BLaER1 treated with 17β-estradiol and CSF1 and Interleukin-3, amounts not matched to agents 10 nM and 100 nM (cell line): Measurements from ENCODE around the gene DGKH.

Experiments used
- H3K27ac ChIP-seq, 11 experiments: shearing (Covaris generic); formaldehyde crosslinking; 2 replicates each; pipeline ENCODE4 v1.8.1; 2022
- H3K27me3 ChIP-seq, 11 experiments: shearing (Covaris generic); formaldehyde crosslinking; 2 replicates each; pipeline ENCODE4 v1.8.1; 2022
- H3K36me3 ChIP-seq, 11 experiments: shearing (Covaris generic); formaldehyde crosslinking; 2 replicates each; pipeline ENCODE4 v1.8.1; 2022
- H3K4me1 ChIP-seq, 10 experiments: shearing (Covaris generic); formaldehyde crosslinking; 2 replicates each; pipeline ENCODE4 v1.8.1; 2022
- H3K4me2 ChIP-seq, 11 experiments: shearing (Covaris generic); formaldehyde crosslinking; 2 replicates each; pipeline ENCODE4 v1.8.1; 2022
- H3K4me3 ChIP-seq, 10 experiments: shearing (Covaris generic); formaldehyde crosslinking; 2 replicates each; pipeline ENCODE4 v1.8.1; 2022
- H3K9ac ChIP-seq, 11 experiments: shearing (Covaris generic); formaldehyde crosslinking; 2 replicates each; pipeline ENCODE4 v1.8.1; 2022
- H3K9me3 ChIP-seq, 11 experiments: shearing (Covaris generic); formaldehyde crosslinking; replicated peaks in 1 of 11; 2 replicates each; pipeline ENCODE4 v1.8.1; 2022
- H4K20me1 ChIP-seq, 11 experiments: shearing (Covaris generic); formaldehyde crosslinking; 2 replicates each; pipeline ENCODE4 v1.8.1; 2022
- Cebpa-rat ChIP-seq, 11 experiments: shearing (Covaris generic); IDR thresholded peaks; 2 replicates each; pipeline ENCODE4 v1.8.1; 2022

Gene DGKH, protein sequence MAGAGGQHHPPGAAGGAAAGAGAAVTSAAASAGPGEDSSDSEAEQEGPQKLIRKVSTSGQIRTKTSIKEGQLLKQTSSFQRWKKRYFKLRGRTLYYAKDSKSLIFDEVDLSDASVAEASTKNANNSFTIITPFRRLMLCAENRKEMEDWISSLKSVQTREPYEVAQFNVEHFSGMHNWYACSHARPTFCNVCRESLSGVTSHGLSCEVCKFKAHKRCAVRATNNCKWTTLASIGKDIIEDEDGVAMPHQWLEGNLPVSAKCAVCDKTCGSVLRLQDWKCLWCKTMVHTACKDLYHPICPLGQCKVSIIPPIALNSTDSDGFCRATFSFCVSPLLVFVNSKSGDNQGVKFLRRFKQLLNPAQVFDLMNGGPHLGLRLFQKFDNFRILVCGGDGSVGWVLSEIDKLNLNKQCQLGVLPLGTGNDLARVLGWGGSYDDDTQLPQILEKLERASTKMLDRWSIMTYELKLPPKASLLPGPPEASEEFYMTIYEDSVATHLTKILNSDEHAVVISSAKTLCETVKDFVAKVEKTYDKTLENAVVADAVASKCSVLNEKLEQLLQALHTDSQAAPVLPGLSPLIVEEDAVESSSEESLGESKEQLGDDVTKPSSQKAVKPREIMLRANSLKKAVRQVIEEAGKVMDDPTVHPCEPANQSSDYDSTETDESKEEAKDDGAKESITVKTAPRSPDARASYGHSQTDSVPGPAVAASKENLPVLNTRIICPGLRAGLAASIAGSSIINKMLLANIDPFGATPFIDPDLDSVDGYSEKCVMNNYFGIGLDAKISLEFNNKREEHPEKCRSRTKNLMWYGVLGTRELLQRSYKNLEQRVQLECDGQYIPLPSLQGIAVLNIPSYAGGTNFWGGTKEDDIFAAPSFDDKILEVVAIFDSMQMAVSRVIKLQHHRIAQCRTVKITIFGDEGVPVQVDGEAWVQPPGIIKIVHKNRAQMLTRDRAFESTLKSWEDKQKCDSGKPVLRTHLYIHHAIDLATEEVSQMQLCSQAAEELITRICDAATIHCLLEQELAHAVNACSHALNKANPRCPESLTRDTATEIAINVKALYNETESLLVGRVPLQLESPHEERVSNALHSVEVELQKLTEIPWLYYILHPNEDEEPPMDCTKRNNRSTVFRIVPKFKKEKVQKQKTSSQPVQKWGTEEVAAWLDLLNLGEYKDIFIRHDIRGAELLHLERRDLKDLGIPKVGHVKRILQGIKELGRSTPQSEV

DNA sequence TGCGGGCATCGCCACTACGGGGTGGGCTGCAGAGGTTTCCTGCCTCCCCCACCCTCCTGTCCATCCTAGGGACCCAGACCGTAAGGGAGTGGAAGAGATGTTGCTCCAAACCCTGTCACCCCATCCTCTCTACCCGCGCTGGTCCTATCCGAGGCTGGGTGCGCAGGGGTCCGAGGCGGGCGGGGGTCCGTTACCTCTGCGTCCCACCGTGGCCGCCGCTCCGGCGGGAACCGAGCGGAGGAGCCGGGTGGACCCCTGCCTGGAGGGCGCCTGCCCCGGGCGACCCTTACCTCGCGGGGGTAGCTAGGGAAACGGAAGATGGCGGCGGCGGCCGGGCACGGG lies at the start of gene DGKH:
TSS of gene DGKH (plus strand) at position 307 of the 342 bp plus-strand sequence. CDS start 126 bp downstream, outside the sequence.
- peaks cover 0 to 95% (median 78%) of the 10 kb centered on the region in 11 experiments; a peak in 19 of 22 replicates for H4K20me1 ChIP-seq
- peak within 1 kb of the TSS in 10 of 11 experiments; percentile 65 to 84 (median 76); a peak in 21 of 22 replicates for H3K27ac ChIP-seq
- H3K27me3 ChIP-seq: peaks cover 4 to 40% (median 35%) of the 10 kb centered on the region in 11 experiments; a peak in 21 of 22 replicates
- H3K4me2 ChIP-seq: peak within 1 kb of the TSS; percentile 93 to 100 (median 97)
- no peaks in the 10 kb centered on the region for H3K9me3 ChIP-seq
- H3K4me3 ChIP-seq: peak within 1 kb of the TSS; percentile 77 to 99 (median 94)
- H3K36me3 ChIP-seq: peaks cover 0 to 32% (median 13%) of the 10 kb centered on the region in 11 experiments; a peak in 10 of 22 replicates
- peak within 1 kb of the TSS; percentile 79 to 92 (median 81) for H3K9ac ChIP-seq
- TF ChIP-seq Cebpa-rat (IDR thresholded peaks at IDR 0.05): no peak
- peaks cover 10 to 32% (median 24%) of the 10 kb centered on the region in 10 experiments for H3K4me1 ChIP-seq

DNA sequence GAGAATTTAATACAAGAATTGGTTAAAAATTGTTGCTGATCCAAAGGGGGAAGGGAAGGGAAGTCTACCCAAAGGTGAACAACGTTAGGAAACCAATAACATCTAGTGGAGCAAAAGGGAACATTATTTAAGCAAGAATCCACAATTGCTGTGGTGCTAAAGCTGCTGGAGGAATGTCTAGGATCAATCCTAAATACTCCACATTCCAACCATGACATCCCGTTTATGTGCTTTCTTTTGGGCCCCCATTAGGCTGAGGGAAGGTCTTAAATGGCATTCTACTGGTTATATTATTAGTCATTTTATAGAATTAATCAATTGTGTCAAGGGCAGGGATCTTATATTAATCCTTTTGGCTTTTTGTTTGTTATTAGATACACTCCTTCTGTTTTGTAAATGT lies 47.6 kb upstream of the DGKH start:
- TF ChIP-seq Cebpa-rat (IDR thresholded peaks at IDR 0.05): no peak
- Histone ChIP-seq H4K20me1 (no peaks in the 10 kb centered on the region), H3K27me3 (no peaks in the 10 kb centered on the region), H3K27ac (no peak overlapping the region), H3K4me1 (no peaks in the 10 kb centered on the region), H3K4me2 (no peak overlapping the region), H3K9me3 (no peaks in the 10 kb centered on the region), H3K36me3 (no peaks in the 10 kb centered on the region), H3K4me3 (no peak overlapping the region), H3K9ac (no peak overlapping the region)

DNA sequence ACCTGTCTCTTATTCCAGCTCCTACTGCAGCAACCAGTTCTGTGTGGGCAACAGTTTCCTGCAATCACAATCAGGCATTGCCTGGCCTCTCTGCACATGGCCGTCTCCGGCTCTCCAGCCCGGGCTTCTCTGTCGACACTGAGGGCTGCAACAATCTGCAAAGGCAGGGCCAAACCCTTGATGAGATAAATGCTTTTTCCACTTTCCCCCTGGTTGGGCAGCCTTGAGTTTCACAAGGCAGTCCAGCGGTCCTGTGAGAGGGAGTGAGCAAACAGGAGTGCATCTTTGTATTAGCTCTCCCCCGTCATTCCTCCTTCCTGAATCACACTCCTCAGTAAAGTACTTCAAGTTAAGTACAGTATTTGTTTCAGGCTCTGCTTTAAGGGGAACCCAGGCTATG lies 46.9 kb upstream of the DGKH start:
- Histone ChIP-seq H3K4me2 (no peak overlapping the region), H3K4me1 (no peaks in the 10 kb centered on the region), H3K27me3 (no peaks in the 10 kb centered on the region), H3K36me3 (no peaks in the 10 kb centered on the region), H3K9ac (no peak overlapping the region), H3K4me3 (no peak overlapping the region), H3K9me3 (no peaks in the 10 kb centered on the region), H4K20me1 (no peaks in the 10 kb centered on the region), H3K27ac (no peak overlapping the region)
- TF ChIP-seq Cebpa-rat (IDR thresholded peaks at IDR 0.05): no peak

DNA sequence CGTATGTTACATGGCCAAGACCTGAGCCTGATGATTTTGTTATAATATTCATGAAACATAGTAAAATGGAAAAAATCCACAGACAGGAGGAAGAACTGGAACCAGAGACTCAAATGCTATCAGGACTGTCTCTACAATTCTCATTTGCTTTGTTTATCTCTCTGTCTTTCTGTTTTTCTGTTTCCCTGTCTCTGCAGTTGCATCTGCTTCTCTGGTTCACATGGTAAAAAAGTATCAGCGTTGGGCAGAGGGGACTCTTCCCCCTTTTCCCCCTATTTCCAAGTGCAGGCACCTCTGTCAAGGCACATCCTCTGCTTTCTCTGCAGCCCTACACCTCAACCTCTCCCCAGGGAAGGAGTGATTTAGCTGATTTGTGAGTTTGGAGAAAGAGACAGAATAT lies 46.4 kb upstream of the DGKH start:
- H3K9ac ChIP-seq: no peak overlapping the region
- no peaks in the 10 kb centered on the region for H3K27me3 ChIP-seq
- no peak overlapping the region for H3K27ac ChIP-seq
- H3K4me3 ChIP-seq: no peak overlapping the region
- no peaks in the 10 kb centered on the region for H4K20me1 ChIP-seq
- H3K9me3 ChIP-seq: no peaks in the 10 kb centered on the region
- H3K4me2 ChIP-seq: no peak overlapping the region
- no peaks in the 10 kb centered on the region for H3K4me1 ChIP-seq
- no peaks in the 10 kb centered on the region for H3K36me3 ChIP-seq
- TF ChIP-seq Cebpa-rat (IDR thresholded peaks at IDR 0.05): no peak

DNA sequence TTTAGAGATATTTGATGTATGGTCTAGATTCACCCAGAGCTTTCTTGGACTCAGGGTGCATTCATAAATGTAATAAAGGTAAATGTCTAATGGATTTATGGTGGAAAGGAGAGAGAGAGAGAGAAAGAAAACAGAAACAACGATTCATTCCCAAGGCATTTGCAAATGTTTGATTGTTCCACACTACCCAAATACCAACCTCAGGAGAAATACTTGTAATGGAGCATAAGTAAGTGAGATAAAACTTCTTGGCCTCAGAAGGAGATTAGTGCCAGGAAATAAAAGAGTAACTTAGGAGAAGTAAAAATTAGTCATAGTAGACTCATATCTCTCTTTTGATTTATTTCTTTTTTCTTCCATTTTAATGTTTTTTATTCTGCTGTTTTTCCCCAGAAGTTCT lies 40.6 kb upstream of the DGKH start:
- no peak for TF ChIP-seq Cebpa-rat (IDR thresholded peaks at IDR 0.05)
- H3K27ac ChIP-seq: no peak overlapping the region
- H3K4me2 ChIP-seq: no peak overlapping the region
- no peak overlapping the region for H3K9ac ChIP-seq
- H3K9me3 ChIP-seq: no peaks in the 10 kb centered on the region
- H3K4me1 ChIP-seq: no peaks in the 10 kb centered on the region
- H3K36me3 ChIP-seq: no peaks in the 10 kb centered on the region
- H3K4me3 ChIP-seq: no peak overlapping the region
- H3K27me3 ChIP-seq: no peaks in the 10 kb centered on the region
- H4K20me1 ChIP-seq: no peaks in the 10 kb centered on the region

DNA sequence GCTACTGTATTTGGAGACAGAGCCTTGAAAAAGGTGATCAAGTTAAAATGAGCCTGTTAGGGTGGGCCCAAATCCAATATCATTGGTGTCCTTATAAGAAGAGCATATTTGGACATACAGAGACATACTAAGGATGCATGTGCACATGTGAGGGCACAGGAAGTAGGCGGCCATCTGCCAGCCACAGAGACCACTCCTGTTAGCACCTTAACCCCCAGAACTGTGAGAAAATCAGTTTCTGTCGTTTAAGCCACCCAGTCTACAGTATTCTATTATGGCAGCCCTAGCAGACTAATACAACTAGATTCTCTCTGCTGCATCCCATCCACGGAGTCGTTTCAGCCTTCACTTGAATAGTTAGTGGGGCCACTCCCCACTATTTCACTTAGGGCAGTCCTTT lies 39.4 kb upstream of the DGKH start:
- Histone ChIP-seq H3K4me2 (no peak overlapping the region), H3K4me1 (no peaks in the 10 kb centered on the region), H3K9ac (no peak overlapping the region), H3K9me3 (no peaks in the 10 kb centered on the region), H3K27ac (no peak overlapping the region), H3K27me3 (no peaks in the 10 kb centered on the region), H3K4me3 (no peak overlapping the region), H4K20me1 (no peaks in the 10 kb centered on the region), H3K36me3 (no peaks in the 10 kb centered on the region)
- TF ChIP-seq Cebpa-rat (IDR thresholded peaks at IDR 0.05): no peak

DNA sequence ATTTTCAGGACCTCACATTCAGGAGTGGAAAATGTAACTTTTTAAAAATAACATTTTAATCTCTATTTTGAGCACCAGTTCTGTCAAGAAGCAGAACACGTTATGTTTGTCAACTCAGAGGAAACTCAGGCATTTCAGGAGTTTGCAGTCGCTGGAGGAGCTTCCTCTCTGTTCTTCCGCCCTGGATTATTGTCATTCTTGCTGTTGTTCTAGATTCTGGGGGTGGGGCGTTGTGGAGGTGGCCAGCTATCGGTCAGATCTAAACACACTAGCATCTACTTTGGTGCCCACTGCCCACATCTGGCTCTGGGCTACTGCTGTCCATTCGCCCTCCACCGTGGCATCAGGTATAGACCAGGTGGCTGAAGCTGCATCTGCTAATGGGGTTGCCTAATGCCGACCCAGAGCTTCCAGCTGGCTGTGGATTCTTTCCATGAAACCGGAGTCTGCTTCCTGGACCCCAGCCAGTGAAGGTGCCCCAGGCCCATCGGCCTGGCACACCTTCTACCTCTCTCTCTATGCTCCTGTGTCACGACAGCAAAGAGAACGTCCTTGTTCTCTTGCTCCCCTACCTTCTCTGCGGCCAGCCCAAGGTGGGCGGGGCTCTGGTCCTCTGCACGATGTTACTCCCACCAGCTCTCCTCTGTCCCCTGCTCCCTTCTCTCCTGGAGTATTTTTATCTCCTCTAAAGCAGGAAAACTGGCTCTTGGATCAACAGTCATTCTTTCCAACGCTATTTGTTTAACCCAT lies 36.7 kb upstream of the DGKH start:
- Histone ChIP-seq H3K9me3 (no peaks in the 10 kb centered on the region), H3K27ac (no peak overlapping the region), H3K4me3 (no peak overlapping the region), H3K4me2 (no peak overlapping the region), H3K9ac (no peak overlapping the region), H3K4me1 (no peaks in the 10 kb centered on the region), H3K27me3 (no peaks in the 10 kb centered on the region), H4K20me1 (no peaks in the 10 kb centered on the region), H3K36me3 (no peaks in the 10 kb centered on the region)
- no peak for TF ChIP-seq Cebpa-rat (IDR thresholded peaks at IDR 0.05)

DNA sequence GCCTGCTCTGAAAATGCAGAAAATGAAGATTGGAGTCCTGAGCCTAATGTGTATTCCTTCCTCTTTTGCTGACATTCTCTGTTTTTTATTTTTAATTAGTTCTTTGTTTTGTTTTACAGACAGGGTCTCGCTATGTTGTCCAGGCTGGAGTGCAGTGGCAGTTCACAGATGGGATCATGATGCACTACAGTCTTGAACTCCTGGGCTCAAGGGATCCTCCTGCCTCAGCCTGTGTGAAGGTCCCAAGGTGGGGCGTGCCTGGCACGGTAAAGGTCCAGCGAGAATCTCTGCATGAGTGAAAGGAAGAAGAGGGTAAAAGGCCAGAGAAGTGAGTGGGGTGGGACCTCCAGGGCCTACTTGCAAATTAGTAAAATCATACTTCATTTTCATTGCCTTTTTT lies 34.3 kb upstream of the DGKH start:
- H3K36me3 ChIP-seq: no peaks in the 10 kb centered on the region
- no peak overlapping the region for H3K9ac ChIP-seq
- no peak overlapping the region for H3K27ac ChIP-seq
- no peak overlapping the region for H3K4me3 ChIP-seq
- no peaks in the 10 kb centered on the region for H3K27me3 ChIP-seq
- no peaks in the 10 kb centered on the region for H3K9me3 ChIP-seq
- H3K4me2 ChIP-seq: no peak overlapping the region
- no peak for TF ChIP-seq Cebpa-rat (IDR thresholded peaks at IDR 0.05)
- no peaks in the 10 kb centered on the region for H3K4me1 ChIP-seq
- H4K20me1 ChIP-seq: no peaks in the 10 kb centered on the region
